CD14-positive monocyte (primary cell): ENCODE results near the gene RGS3. TPM values are rescaled to one million over a fixed set of nuclear protein-coding genes. Genes with fewer than 3 reads are reported as not detected.

Source experiments
- DNase-seq, 3 donors: peaks; one replicate each; pipeline ENCODE4 v3.0.0-alpha.2; 2011 to 2022
- H2AFZ ChIP-seq: 2 replicates; pipeline ENCODE4 v1.6.0; 2012; ENCODE audit warnings: mild to moderate bottlenecking, low read depth, low read length, inconsistent platforms; ENCODE audit not compliant: insufficient read depth, poor library complexity, severe bottlenecking
- H3K27ac ChIP-seq, 2 donors: 1 replicate in 1 of 2; 2 replicates in 1 of 2; pipeline ENCODE4 v1.5.1; 2012 to 2013; ENCODE audit warnings: low read length in 2 of 2, control low read depth in 1 of 2, inconsistent platforms in 1 of 2, low read depth in 1 of 2, mild to moderate bottlenecking in 1 of 2
- H3K27me3 ChIP-seq, 2 donors: one replicate each; pipeline versions ENCODE4 v1.6.0 to v1.6.1; 2011 to 2013; ENCODE audit warnings: low read length in 2 of 2; ENCODE audit not compliant: control insufficient read depth in 2 of 2, insufficient read depth in 2 of 2
- H3K36me3 ChIP-seq, 2 donors: replicated peaks in 1 of 2; 1 replicate in 1 of 2; 2 replicates in 1 of 2; pipeline versions ENCODE4 v1.5.1 to v1.6.1; 2012 to 2013; ENCODE audit warnings: low read length in 2 of 2, control low read depth in 1 of 2, inconsistent platforms in 1 of 2, mild to moderate bottlenecking in 1 of 2; ENCODE audit not compliant: insufficient read depth in 2 of 2, control insufficient read depth in 1 of 2
- H3K4me1 ChIP-seq, 2 donors: 1 replicate in 1 of 2; 2 replicates in 1 of 2; pipeline versions ENCODE4 v1.5.1 to v1.6.1; 2012 to 2013; ENCODE audit warnings: low read length in 2 of 2, control low read depth in 1 of 2, inconsistent platforms in 1 of 2, mild to moderate bottlenecking in 1 of 2, moderate library complexity in 1 of 2; ENCODE audit not compliant: insufficient read depth in 2 of 2, control insufficient read depth in 1 of 2
- H3K4me2 ChIP-seq: replicated peaks from 2 replicates; pipeline ENCODE3; 2012; ENCODE audit warnings: low read length, moderate library complexity, mild to moderate bottlenecking; ENCODE audit not compliant: poor library complexity, severe bottlenecking; ENCODE audit errors: extremely low read depth
- H3K4me3 ChIP-seq, 3 experiments: fragments of 200-600 bp in 1 of 3; sonication (generic) in 1 of 3; replicated peaks in 1 of 3; 1 replicate in 2 of 3; 2 replicates in 1 of 3; pipeline ENCODE4 v1.5.1; 2011 to 2013; ENCODE audit warnings: low read length in 3 of 3, mild to moderate bottlenecking in 3 of 3, control low read depth in 2 of 3, low read depth in 2 of 3, inconsistent platforms in 1 of 3, moderate library complexity in 1 of 3
- H3K79me2 ChIP-seq: 2 replicates; pipeline ENCODE4 v1.6.0; 2012; ENCODE audit warnings: mild to moderate bottlenecking, control low read depth, inconsistent platforms, low read length, moderate library complexity; ENCODE audit not compliant: insufficient read depth
- H3K9ac ChIP-seq: 2 replicates; pipeline ENCODE4 v1.6.0; 2017; ENCODE audit warnings: low read length, mild to moderate bottlenecking; ENCODE audit not compliant: insufficient read depth, poor library complexity, severe bottlenecking
- H3K9me3 ChIP-seq, 2 donors: replicated peaks in 1 of 2; 1 replicate in 1 of 2; 2 replicates in 1 of 2; pipeline versions ENCODE4 v1.5.1 to v1.6.1; 2012 to 2013; ENCODE audit warnings: low read length in 2 of 2, control low read depth in 1 of 2; ENCODE audit not compliant: control insufficient read depth in 1 of 2, insufficient read depth in 1 of 2
- H4K20me1 ChIP-seq: 2 replicates; pipeline ENCODE4 v1.6.0; 2012; ENCODE audit warnings: mild to moderate bottlenecking, low read length, control low read depth, moderate library complexity; ENCODE audit not compliant: insufficient read depth
- H3K27ac Mint-ChIP-seq, 7 donors: one replicate each; pipeline ENCODE4 v1.8.0; 2020; ENCODE audit warnings: mild to moderate bottlenecking in 7 of 7, mixed read lengths in 7 of 7, moderate library complexity in 6 of 7, inconsistent platforms in 2 of 7
- H3K27me3 Mint-ChIP-seq, 3 donors: one replicate each; pipeline ENCODE4 v1.8.0; 2021 to 2022; ENCODE audit warnings: low read depth in 3 of 3, mild to moderate bottlenecking in 3 of 3, mixed read lengths in 3 of 3, moderate library complexity in 3 of 3, inconsistent platforms in 1 of 3
- H3K36me3 Mint-ChIP-seq, 2 donors: one replicate each; pipeline ENCODE4 v1.8.0; 2020; ENCODE audit warnings: mixed read lengths in 2 of 2, inconsistent platforms in 1 of 2, mild to moderate bottlenecking in 1 of 2
- H3K4me1 Mint-ChIP-seq: one replicate; pipeline ENCODE4 v1.8.0; 2020; ENCODE audit warnings: mild to moderate bottlenecking, mixed read lengths
- H3K4me3 Mint-ChIP-seq, 2 donors: one replicate each; pipeline ENCODE4 v1.8.0; 2020; ENCODE audit warnings: mild to moderate bottlenecking in 2 of 2, mixed read lengths in 2 of 2, moderate library complexity in 1 of 2
- H3K9me3 Mint-ChIP-seq, 7 donors: one replicate each; pipeline ENCODE4 v1.8.0; 2020 to 2022; ENCODE audit warnings: mixed read lengths in 7 of 7, mild to moderate bottlenecking in 6 of 7, moderate library complexity in 6 of 7, inconsistent platforms in 2 of 7
- CTCF ChIP-seq: fragments of 200-600 bp; IDR thresholded peaks from one replicate; pipeline ENCODE4 v1.8.0; 2022; ENCODE audit warnings: antibody characterized with exemption, mild to moderate bottlenecking
- WGBS: methylation state at CpG from one replicate; pipeline ENCODE4 v1.1.5; 2013; ENCODE audit warnings: missing lambda C conversion rate; ENCODE audit not compliant: insufficient coverage; 5-methylcytosine and 5-hydroxymethylcytosine counted together
- intact Hi-C, 2 donors: fragments of 100-400 bp; cut with micrococcal nuclease; formaldehyde crosslinking; loops; one replicate each; pipeline versions ENCODE4 v1.15.0 to v1.15.1; 2023
- polyA plus RNA-seq, 3 donors: library from polyadenylated mRNA; depleted of rRNA in 1 of 3; unstranded in 2 of 3; stranded (reverse) in 1 of 3; fragments of 300-500 nt in 2 of 3; fragments of >200 nt in 1 of 3; fragmentation: Illumina TruSeq in 2 of 3; gene quantifications; 1 replicate in 2 of 3; 2 replicates in 1 of 3; pipeline ENCODE4 v1.2.3, GENCODE V29; 2012 to 2021

Gene RGS3
- polyA plus RNA-seq, 3 donors: 9.1 to 16.2 (median 15.8) TPM

- Histone ChIP-seq H3K4me3 (no peak overlapping the region), H3K4me2 (no peak overlapping the region), H3K79me2 (no peaks in the 10 kb centered on the region), H3K27me3 (no peaks in the 10 kb centered on the region), H4K20me1 (no peaks in the 10 kb centered on the region), H3K4me1 (peaks cover 20 to 24% of the 10 kb centered on the region in 2 donors), H2AFZ (peak overlapping the region; percentile 75), H3K36me3 (no peaks in the 10 kb centered on the region), H3K27ac (no peak overlapping the region), H3K9ac (no peak overlapping the region), H3K9me3 (no peaks in the 10 kb centered on the region)
- Mint-ChIP-seq H3K27me3 (peaks cover 3 to 6% (median 4%) of the 10 kb centered on the region in 3 donors), H3K4me1 (peaks cover 27% of the 10 kb centered on the region), H3K27ac (peak overlapping the region in 1 of 7 donors; percentile 2), H3K36me3 (no peaks in the 10 kb centered on the region), H3K9me3 (peaks cover 0 to 1% (median 0%) of the 10 kb centered on the region in 7 donors), H3K4me3 (no peak overlapping the region)
- 85% methylated on average over 4 of the region's 5 CpGs for WGBS
- DNase-seq: no peak
- no peak for TF ChIP-seq CTCF
- intact Hi-C loops: no loop called here
Measured at GRCh38 chr9:113563826-113564497, 100.4 kb downstream of the RGS3 start.

- H2AFZ ChIP-seq: peak overlapping the region; percentile 75
Measured at GRCh38 chr9:113564498-113565237, 101.1 kb downstream of the RGS3 start.

More at GRCh38 chr9:113564498-113565237, 101.1 kb downstream of the RGS3 start:
- Mint-ChIP-seq H3K4me3 (peak overlapping the region; percentile 77 to 96), H3K27me3 (peaks cover 3 to 8% (median 4%) of the 10 kb centered on the region in 3 donors), H3K9me3 (peaks cover 0 to 3% (median 0%) of the 10 kb centered on the region in 7 donors), H3K4me1 (peaks cover 27% of the 10 kb centered on the region), H3K27ac (peak overlapping the region in 5 of 7 donors; percentile 2 to 71 (median 60)), H3K36me3 (no peaks in the 10 kb centered on the region)
- H3K4me1 ChIP-seq: peaks cover 20 to 24% of the 10 kb centered on the region in 2 donors
- peak overlapping the region; percentile 15 to 70 (median 39) for H3K4me3 ChIP-seq
- H3K79me2 ChIP-seq: no peaks in the 10 kb centered on the region
- peak overlapping the region; percentile 72 for H3K4me2 ChIP-seq
- H4K20me1 ChIP-seq: no peaks in the 10 kb centered on the region
- no peaks in the 10 kb centered on the region for H3K36me3 ChIP-seq
- no peaks in the 10 kb centered on the region for H3K27me3 ChIP-seq
- peak overlapping the region; percentile 25 for H3K9ac ChIP-seq
- TF ChIP-seq CTCF: no peak
- intact Hi-C loops: loop anchor here in 1 of 2 donors (5.0 kb wide), 1 partner anchor 37 kb away; no protein-coding TSS in a partner anchor
- WGBS: 43% methylated on average over 15 of the region's 20 CpGs
- no peak for DNase-seq
- no peaks in the 10 kb centered on the region for H3K9me3 ChIP-seq
- no peak overlapping the region for H3K27ac ChIP-seq
